ENCODE measurements around the gene ATG101.

ATG101 gene

GRCh38 chr12:52049688-52050087, 20.1 kb upstream of the ATG101 start:
- peaks cover 15% of the 10 kb centered on the region for H3K79me2 ChIP-seq (ENCODE audit: control insufficient read depth, low read length)
- peaks cover 40% of the 10 kb centered on the region for H3K4me1 ChIP-seq (ENCODE audit: control insufficient read depth, low read length)
- H3K9me2 ChIP-seq (replicated peaks; ENCODE audit: control insufficient read depth, low read length) = no peaks in the 10 kb centered on the region
- peaks cover 6% of the 10 kb centered on the region for H3K36me3 ChIP-seq (ENCODE audit: control insufficient read depth, low read length)
- TF ChIP-seq EZH2phosphoT487 (IDR thresholded peaks at IDR 0.05; ENCODE audit: borderline replicate concordance, low read length) = no peak
- H3K27ac ChIP-seq (ENCODE audit: low read depth, low read length) = no peak overlapping the region
- peak overlapping the region; percentile 86; the same call in 1 of the 2 replicates for H3K4me3 ChIP-seq (ENCODE audit: low read length)
- H3K9me3 ChIP-seq (ENCODE audit: control insufficient read depth, insufficient read depth, low read length) = no peaks in the 10 kb centered on the region
- H3F3A ChIP-seq (ENCODE audit: control insufficient read depth, insufficient read depth) = no peaks in the 10 kb centered on the region
- peak overlapping the region; percentile 99 for H3K4me2 ChIP-seq (ENCODE audit: low read length)
- peaks cover 6% of the 10 kb centered on the region for H4K20me1 ChIP-seq (ENCODE audit: control insufficient read depth, insufficient read depth, low read depth, low read length)
- no peaks in the 10 kb centered on the region for H3K27me3 ChIP-seq (ENCODE audit: control insufficient read depth, low read length)

GRCh38 chr12:52050116-52050757, 19.5 kb upstream of the ATG101 start:
- Histone ChIP-seq H3K4me3 (ENCODE audit: low read length) (peak overlapping the region; percentile 86), H3K9me2 (replicated peaks; ENCODE audit: control insufficient read depth, low read length) (no peaks in the 10 kb centered on the region), H3K27ac (ENCODE audit: low read depth, low read length) (peak overlapping the region; percentile 54), H3K79me2 (ENCODE audit: control insufficient read depth, low read length) (peaks cover 15% of the 10 kb centered on the region), H3K27me3 (ENCODE audit: control insufficient read depth, low read length) (no peaks in the 10 kb centered on the region), H3K36me3 (ENCODE audit: control insufficient read depth, low read length) (peaks cover 12% of the 10 kb centered on the region), H4K20me1 (ENCODE audit: control insufficient read depth, insufficient read depth, low read depth, low read length) (peaks cover 6% of the 10 kb centered on the region), H3K4me1 (ENCODE audit: control insufficient read depth, low read length) (peaks cover 40% of the 10 kb centered on the region), H3K9me3 (ENCODE audit: control insufficient read depth, insufficient read depth, low read length) (no peaks in the 10 kb centered on the region), H3K4me2 (ENCODE audit: low read length) (peak overlapping the region; percentile 99), H3F3A (ENCODE audit: control insufficient read depth, insufficient read depth) (no peaks in the 10 kb centered on the region)
- peak; percentile 10 for TF ChIP-seq CTCF (IDR thresholded peaks at IDR 0.05; ENCODE audit: low read depth, low read length, poor library complexity, severe bottlenecking)
- no peak for TF ChIP-seq EZH2phosphoT487 (IDR thresholded peaks at IDR 0.05; ENCODE audit: borderline replicate concordance, low read length)

GRCh38 chr12:52050758-52051541, 18.8 kb upstream of the ATG101 start, which contains the start of gene NR4A1:
TSS of gene NR4A1 (plus strand) at chr12:52051442. CDS start at chr12:52054329, 2,887 bp downstream.
- no peaks in the 10 kb centered on the region for H3K9me3 ChIP-seq (ENCODE audit: control insufficient read depth, insufficient read depth, low read length)
- peak within 1 kb of the TSS; percentile 54 for H3K27ac ChIP-seq (ENCODE audit: low read depth, low read length)
- H4K20me1 ChIP-seq (ENCODE audit: control insufficient read depth, insufficient read depth, low read depth, low read length) = peaks cover 6% of the 10 kb centered on the region
- H3K4me1 ChIP-seq (ENCODE audit: control insufficient read depth, low read length) = peaks cover 33% of the 10 kb centered on the region
- H3K27me3 ChIP-seq (ENCODE audit: control insufficient read depth, low read length) = no peaks in the 10 kb centered on the region
- H3K36me3 ChIP-seq (ENCODE audit: control insufficient read depth, low read length) = peaks cover 12% of the 10 kb centered on the region
- H3K4me3 ChIP-seq (ENCODE audit: low read length) = peak within 1 kb of the TSS; percentile 86
- H3F3A ChIP-seq (ENCODE audit: control insufficient read depth, insufficient read depth) = no peaks in the 10 kb centered on the region
- peak within 1 kb of the TSS; percentile 99 for H3K4me2 ChIP-seq (ENCODE audit: low read length)
- H3K79me2 ChIP-seq (ENCODE audit: control insufficient read depth, low read length) = peaks cover 15% of the 10 kb centered on the region
- TF ChIP-seq CTCF (IDR thresholded peaks at IDR 0.05; ENCODE audit: low read depth, low read length, poor library complexity, severe bottlenecking) (peak; percentile 40), EZH2phosphoT487 (IDR thresholded peaks at IDR 0.05; ENCODE audit: borderline replicate concordance, low read length) (no peak)
- H3K9me2 ChIP-seq (replicated peaks; ENCODE audit: control insufficient read depth, low read length) = no peaks in the 10 kb centered on the region
